ENCODE measurements around the gene ZNF687.
A peak's percentile ranks its signal among the peaks of the same experiment; 100 is the strongest.

ZNF687 gene

DNA sequence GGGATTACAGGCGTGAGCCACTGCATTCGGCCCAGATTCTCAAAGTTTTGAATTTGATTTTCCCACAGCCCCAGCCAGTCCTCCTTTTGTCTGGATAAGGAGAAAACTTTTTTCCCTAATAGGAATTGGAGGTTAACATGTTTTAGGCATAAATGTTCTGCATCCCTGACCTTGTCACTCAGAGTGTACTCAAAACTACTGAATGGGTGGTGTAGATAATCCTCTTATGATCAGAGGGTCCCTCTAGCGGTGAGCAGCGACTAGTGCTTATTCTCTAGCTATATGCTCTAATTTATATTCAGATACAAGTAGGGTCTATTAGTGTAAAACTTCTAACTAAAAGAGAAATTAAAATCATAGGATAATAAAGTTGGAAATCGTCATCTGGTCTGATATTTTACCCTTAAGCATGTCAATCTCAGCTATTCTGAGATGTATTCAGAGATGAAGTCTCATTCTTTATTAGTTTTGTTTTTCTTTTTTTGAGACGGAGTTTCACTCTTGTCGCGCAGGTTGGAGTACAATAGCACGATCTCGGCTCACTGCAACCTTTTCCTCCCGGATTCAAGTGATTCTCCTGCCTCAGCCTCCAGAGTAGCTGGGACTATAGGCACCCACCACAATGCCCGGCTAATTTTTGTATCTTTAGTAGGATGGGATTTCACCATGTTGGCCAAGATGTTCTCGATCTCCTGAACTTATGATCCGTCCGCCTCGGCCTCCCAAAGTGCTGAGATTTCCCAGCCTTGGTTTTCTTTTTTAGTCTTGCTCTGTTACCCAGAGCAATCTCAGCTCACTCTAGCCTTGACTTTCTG is 30.2 kb upstream of the ZNF687 start:
- TF ChIP-seq, protein P1, sequence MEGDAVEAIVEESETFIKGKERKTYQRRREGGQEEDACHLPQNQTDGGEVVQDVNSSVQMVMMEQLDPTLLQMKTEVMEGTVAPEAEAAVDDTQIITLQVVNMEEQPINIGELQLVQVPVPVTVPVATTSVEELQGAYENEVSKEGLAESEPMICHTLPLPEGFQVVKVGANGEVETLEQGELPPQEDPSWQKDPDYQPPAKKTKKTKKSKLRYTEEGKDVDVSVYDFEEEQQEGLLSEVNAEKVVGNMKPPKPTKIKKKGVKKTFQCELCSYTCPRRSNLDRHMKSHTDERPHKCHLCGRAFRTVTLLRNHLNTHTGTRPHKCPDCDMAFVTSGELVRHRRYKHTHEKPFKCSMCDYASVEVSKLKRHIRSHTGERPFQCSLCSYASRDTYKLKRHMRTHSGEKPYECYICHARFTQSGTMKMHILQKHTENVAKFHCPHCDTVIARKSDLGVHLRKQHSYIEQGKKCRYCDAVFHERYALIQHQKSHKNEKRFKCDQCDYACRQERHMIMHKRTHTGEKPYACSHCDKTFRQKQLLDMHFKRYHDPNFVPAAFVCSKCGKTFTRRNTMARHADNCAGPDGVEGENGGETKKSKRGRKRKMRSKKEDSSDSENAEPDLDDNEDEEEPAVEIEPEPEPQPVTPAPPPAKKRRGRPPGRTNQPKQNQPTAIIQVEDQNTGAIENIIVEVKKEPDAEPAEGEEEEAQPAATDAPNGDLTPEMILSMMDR (IDR thresholded peaks at IDR 0.05), result peak; percentile 97

DNA sequence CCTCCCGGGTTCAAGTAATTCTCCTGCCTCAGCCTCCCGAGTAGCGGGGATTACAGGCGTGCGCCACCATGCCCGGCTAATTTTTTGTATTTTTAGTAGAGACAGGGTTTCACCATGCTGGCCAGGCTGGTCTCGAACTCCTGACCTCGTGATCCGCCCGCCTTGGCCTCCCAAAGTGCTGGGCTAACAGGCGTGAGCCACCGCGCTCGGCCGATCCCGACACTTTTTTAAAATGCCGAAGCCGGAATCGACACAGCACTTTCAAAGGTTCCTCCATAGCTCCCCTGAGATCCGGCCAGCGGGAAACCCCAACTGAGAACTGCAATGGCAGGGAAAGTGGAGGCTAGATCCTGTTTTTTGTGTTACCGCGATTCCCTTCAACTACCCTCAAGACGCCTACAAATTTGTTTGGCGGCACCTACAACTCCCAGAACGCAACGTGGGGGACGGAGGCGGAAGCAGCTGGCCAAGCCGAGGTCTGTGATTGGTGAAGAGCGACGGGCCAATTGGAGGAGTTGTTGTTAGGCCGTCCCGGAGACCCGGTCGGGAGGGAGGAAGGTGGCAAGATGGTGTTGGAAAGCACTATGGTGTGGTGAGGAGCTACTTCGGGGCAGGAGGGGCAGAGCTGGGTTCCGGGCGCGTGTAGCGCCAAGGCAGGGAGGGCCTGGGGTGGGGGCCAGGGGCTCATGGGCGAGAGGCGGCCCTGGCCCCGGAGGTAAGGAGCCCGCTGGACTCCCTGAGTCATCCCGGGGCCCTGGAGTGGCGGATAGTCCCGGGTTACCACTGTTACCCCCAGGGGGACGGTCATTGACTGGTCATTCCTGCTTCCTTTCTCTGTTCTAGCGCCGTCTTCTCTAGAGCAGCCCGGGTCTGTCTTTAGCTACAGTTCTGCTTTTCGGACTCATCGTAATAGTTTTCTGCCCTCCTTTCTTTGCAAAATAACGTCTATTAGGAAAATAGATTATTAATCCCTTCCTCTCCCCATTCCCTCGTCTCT is 27.6 kb upstream of the ZNF687 start, which contains the start of gene PSMD4:
Gene PSMD4 (plus strand): TSS at position 518 of the 997 bp plus-strand sequence. CDS start 49 bp downstream, at position 567.
- TF ChIP-seq, protein P1 (IDR thresholded peaks at IDR 0.05), result no peak

DNA sequence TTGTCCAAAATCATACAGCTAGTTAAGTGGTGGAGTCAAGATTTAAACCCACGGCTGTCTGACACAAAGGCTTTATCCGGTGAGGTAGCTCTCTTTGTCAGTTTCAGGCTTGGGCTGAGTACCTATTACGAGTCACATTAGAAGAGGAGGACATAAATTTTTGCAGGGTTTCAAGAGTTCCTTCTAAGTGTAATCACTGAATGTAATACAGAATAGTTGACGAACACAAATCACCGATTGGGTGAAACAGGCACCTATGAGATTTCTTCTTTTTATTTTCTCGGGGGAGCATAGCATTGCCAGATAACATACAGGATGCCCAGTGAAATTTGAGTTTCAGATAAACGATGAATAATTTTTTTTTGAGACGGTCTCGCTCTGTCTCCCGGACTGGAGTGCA is 26.7 kb upstream of the ZNF687 start:
- TF ChIP-seq, protein P1 (IDR thresholded peaks at IDR 0.05), result no peak

DNA sequence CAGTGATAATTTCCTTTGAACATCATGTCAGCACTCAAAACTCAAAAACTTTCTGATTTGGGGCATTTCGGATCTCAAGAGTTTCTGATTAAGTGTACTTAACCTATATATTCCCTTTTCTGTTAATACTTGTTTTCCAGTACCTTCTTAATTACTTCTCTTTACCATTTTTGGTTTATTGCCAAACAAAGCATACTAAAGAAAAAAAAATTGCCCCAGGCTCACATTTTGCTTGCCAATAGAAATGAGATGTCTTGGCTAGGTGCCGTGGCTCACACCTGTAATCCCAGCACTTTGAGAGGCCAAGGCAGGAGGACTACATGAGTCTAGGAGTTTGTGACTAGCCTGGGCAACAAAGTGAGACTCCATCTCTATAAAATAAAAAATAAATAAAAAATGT is 22.7 kb upstream of the ZNF687 start:
- TF ChIP-seq, protein P1 (IDR thresholded peaks at IDR 0.05), result no peak

DNA sequence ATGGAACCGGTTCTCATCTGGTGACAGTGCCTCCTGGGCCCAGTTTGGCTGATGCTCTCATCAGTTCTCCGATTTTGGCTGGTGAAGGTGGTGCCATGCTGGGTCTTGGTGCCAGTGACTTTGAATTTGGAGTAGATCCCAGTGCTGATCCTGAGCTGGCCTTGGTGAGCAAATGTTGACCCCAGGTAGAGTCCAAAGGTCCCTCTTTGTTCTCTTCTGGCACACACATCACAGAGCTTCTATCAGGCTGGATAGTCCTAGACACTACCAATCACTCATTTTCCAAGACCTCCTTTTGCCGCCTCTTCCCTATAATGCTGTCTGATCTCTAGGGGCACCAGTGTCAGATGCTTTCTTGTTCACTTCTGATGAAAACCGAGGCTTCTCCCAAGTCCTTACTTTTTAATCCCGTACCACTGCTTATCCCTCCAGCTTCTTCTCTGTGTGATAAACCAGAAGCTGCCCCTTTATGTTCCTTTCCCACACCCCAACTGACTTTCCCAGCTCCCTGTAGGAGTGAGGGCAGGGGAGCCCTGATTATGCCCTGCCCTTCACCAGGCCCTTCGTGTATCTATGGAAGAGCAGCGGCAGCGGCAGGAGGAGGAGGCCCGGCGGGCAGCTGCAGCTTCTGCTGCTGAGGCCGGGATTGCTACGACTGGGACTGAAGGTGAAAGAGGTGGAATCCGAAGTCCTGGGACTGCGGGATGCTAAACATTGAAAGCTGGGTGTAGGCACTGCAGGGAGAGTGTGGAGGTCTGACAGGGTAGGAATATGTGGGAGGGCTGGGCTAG is 16.5 kb upstream of the ZNF687 start:
- TF ChIP-seq, protein P1 (IDR thresholded peaks at IDR 0.05), result no peak

DNA sequence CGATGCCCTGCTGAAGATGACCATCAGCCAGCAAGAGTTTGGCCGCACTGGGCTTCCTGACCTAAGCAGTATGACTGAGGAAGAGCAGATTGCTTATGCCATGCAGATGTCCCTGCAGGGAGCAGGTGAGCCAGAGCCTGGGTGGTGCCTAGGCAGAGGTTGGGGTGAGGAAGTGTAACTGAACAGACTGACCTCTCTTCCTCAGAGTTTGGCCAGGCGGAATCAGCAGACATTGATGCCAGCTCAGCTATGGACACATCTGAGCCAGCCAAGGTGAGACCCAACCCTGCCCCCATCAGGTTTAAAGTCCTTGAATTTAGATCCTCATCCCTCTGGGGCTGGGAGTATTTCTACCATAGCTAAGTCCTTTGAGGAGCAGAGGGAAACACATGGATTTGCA is 15.8 kb upstream of the ZNF687 start:
- TF ChIP-seq, protein P1 (IDR thresholded peaks at IDR 0.05), result no peak

DNA sequence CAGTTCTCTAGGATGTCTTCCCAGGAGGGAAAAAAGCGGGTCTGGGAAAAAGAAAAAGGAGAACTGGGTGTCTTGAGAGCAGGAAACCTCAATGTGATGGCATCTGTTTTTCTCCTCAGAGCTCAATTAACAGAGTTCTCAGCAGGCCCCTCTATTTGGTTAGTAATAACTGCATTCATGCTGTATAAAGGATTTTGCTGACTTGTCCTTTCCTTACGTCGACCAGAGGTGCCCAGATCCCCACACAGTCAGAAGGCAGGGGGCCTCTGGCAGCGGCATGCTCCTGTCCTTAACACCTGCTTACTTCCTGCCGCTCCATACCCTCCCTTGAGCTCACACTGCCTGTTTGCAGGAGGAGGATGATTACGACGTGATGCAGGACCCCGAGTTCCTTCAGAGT is 15.3 kb upstream of the ZNF687 start:
- TF ChIP-seq, protein P1 (IDR thresholded peaks at IDR 0.05), result no peak
